VCaP (cell line): Measurements from ENCODE around the gene SLC19A1.

Experiments
- H3K27ac ChIP-seq: fragments of 450-650 bp; 2 replicates; pipeline ENCODE4 v1.5.1; 2017
- CTCF ChIP-seq: fragments of 450-650 bp; conservative IDR thresholded peaks from 2 replicates; pipeline ENCODE4 v1.5.1; 2017; ENCODE audit warnings: mild to moderate bottlenecking, moderate library complexity

The SLC19A1 gene

GRCh38 chr21:45555557-45556301 is 13.5 kb upstream of the SLC19A1 start:
- TF ChIP-seq CTCF: peak; percentile 100
- H3K27ac ChIP-seq: peak overlapping the region; percentile 98

- H3K27ac ChIP-seq: peak overlapping the region; percentile 98
- no peak for TF ChIP-seq CTCF
Observed at GRCh38 chr21:45555251-45555556, 13.0 kb upstream of the SLC19A1 start.

- TF ChIP-seq CTCF: peak; percentile 98
- peak overlapping the region; percentile 89 for H3K27ac ChIP-seq
Observed at GRCh38 chr21:45554477-45555175, 12.4 kb upstream of the SLC19A1 start.

- no peak for TF ChIP-seq CTCF
- no peak overlapping the region for H3K27ac ChIP-seq
Observed at GRCh38 chr21:45552696-45553391, 10.6 kb upstream of the SLC19A1 start.

- no peak for TF ChIP-seq CTCF
- H3K27ac ChIP-seq: no peak overlapping the region
Observed at GRCh38 chr21:45551783-45552695, 9.8 kb upstream of the SLC19A1 start.

GRCh38 chr21:45551316-45551715 is 9.1 kb upstream of the SLC19A1 start:
- H3K27ac ChIP-seq: no peak overlapping the region
- TF ChIP-seq CTCF: no peak
